Panc1 (cell line): ENCODE results near the gene LDB2. TPM values are rescaled to one million over a fixed set of nuclear protein-coding genes. Genes with fewer than 3 reads are reported as not detected.

Experiments used
- ATAC-seq: fragments of 200-7000 bp; cut with Tn5 transposase; 2 replicates; pipeline ENCODE4 v1.9.1; 2020; ENCODE audit warnings: mild to moderate bottlenecking, moderate library complexity
- BruUV-seq: library from RNA; stranded (reverse); fragments of 400-500 nt; replicated peaks from 2 replicates; lab custom pipeline; 2021; lab: Mats Ljungman, UMichigan
- CTCF ChIA-PET: fragments of 300-600 bp; sonication (Branson Sonifier 250); formaldehyde crosslinking; loops from one replicate; lab custom pipeline; 2022; ENCODE audit warnings: antibody characterized with exemption; lab: Charles Lee
- POLR2A ChIA-PET: fragments of 300-600 bp; sonication (Branson Sonifier 250); formaldehyde crosslinking; loops from one replicate; lab custom pipeline; 2022; ENCODE audit warnings: antibody characterized with exemption; lab: Charles Lee
- DNase-seq: peaks from one replicate; pipeline ENCODE4 v3.0.0-alpha.2; 2010; ENCODE audit warnings: low read depth, low spot score
- H3K27ac ChIP-seq: 2 replicates; pipeline ENCODE4 v1.5.1; 2011; ENCODE audit warnings: mild to moderate bottlenecking, low read length, inconsistent platforms
- H3K27me3 ChIP-seq: fragments of 200-500 bp; sonication (Bioruptor generic); 2 replicates; pipeline ENCODE4 v1.6.0; 2014; ENCODE audit warnings: low read length, inconsistent platforms; ENCODE audit not compliant: control insufficient read depth, insufficient read depth
- H3K36me3 ChIP-seq: fragments of 200-500 bp; sonication (Bioruptor generic); 2 replicates; pipeline ENCODE4 v1.5.1; 2014; ENCODE audit warnings: inconsistent platforms, mild to moderate bottlenecking, low read length, moderate library complexity; ENCODE audit not compliant: control insufficient read depth, insufficient read depth
- H3K4me1 ChIP-seq: 2 replicates; pipeline ENCODE4 v1.5.1; 2011; ENCODE audit warnings: inconsistent platforms, mild to moderate bottlenecking, low read length, moderate library complexity; ENCODE audit not compliant: control insufficient read depth, insufficient read depth
- H3K4me3 ChIP-seq, 2 experiments: 2 replicates each; pipeline ENCODE4 v1.5.1; 2011 to 2012; ENCODE audit warnings: low read depth in 2 of 2, low read length in 2 of 2, mild to moderate bottlenecking in 2 of 2, inconsistent platforms in 1 of 2, moderate library complexity in 1 of 2
- H3K9me3 ChIP-seq: fragments of 200-500 bp; sonication (Bioruptor generic); 2 replicates; pipeline ENCODE4 v1.5.1; 2014; ENCODE audit warnings: low read depth, mild to moderate bottlenecking, inconsistent platforms, low read length, moderate library complexity; ENCODE audit not compliant: control insufficient read depth, insufficient read depth
- CTCF ChIP-seq: fragments of 450-650 bp; IDR thresholded peaks from 2 replicates; pipeline ENCODE4 v1.5.1; 2017; ENCODE audit warnings: mild to moderate bottlenecking
- POLR2AphosphoS5 ChIP-seq: IDR thresholded peaks from 2 replicates; pipeline ENCODE4 v1.6.1; 2012; ENCODE audit warnings: mild to moderate bottlenecking, low read depth, low read length, moderate library complexity
- REST ChIP-seq, 2 experiments: IDR thresholded peaks; 2 replicates each; pipeline ENCODE4 v1.6.1; 2011 to 2012; ENCODE audit warnings: low read depth in 2 of 2, control low read depth in 1 of 2, low read length in 1 of 2, mild to moderate bottlenecking in 1 of 2, moderate library complexity in 1 of 2; ENCODE audit not compliant: insufficient read depth in 1 of 2
- SIN3A ChIP-seq: IDR thresholded peaks from 2 replicates; pipeline ENCODE4 v1.6.1; 2012; ENCODE audit warnings: low read depth, mild to moderate bottlenecking, low read length, moderate library complexity, borderline replicate concordance; ENCODE audit not compliant: insufficient read depth
- TCF7L2 ChIP-seq: IDR thresholded peaks from 2 replicates; pipeline ENCODE4 v1.6.1; 2011; ENCODE audit warnings: mild to moderate bottlenecking, low read depth, low read length, inconsistent platforms
- in situ Hi-C: cut with HindIII; loops from 2 replicates; pipeline ENCODE4 v1.10.0; 2016; ENCODE audit warnings: low sequenced_read_pairs, low pct_unique_long_range_greater_than_20kb
- intact Hi-C: fragments of 100-400 bp; cut with micrococcal nuclease; formaldehyde crosslinking; loops from one replicate; pipeline ENCODE4 v1.10.0; 2022; ENCODE audit not compliant: unreplicated experiment
- total RNA-seq: library from RNA; stranded (reverse); gene quantifications from one replicate; pipeline ENCODE4 v1.2.1, GENCODE V29; 2021; ENCODE audit not compliant: unreplicated experiment

LDB2 gene
- total RNA-seq, 1 experiment from 2014 or later: not detected

- no peak overlapping the region for H3K4me3 ChIP-seq
- H3K4me1 ChIP-seq: no peaks in the 10 kb centered on the region
- CTCF ChIA-PET: no interaction called here
- H3K36me3 ChIP-seq: no peaks in the 10 kb centered on the region
- TF ChIP-seq REST (IDR thresholded peaks at IDR 0.05; ENCODE audit: insufficient read depth in 1 of 2, low read depth in 2 of 2, low read length in 1 of 2) (no peak), SIN3A (no peak), POLR2AphosphoS5 (no peak), CTCF (no peak), TCF7L2 (no peak)
- DNase-seq (no peak), ATAC-seq (no peak)
- H3K27ac ChIP-seq: no peak overlapping the region
- POLR2A ChIA-PET: no interaction called here
- in situ Hi-C loops: no loop called here
- BruUV-seq: no TSS peak
- H3K9me3 ChIP-seq: no peaks in the 10 kb centered on the region
- no peaks in the 10 kb centered on the region for H3K27me3 ChIP-seq
- intact Hi-C loops: no loop called here
Observed at GRCh38 chr4:16812041-16812440, 86.4 kb downstream of the LDB2 start.

- H3K4me1 ChIP-seq: no peaks in the 10 kb centered on the region
- CTCF ChIA-PET: no interaction called here
Observed at GRCh38 chr4:16809943-16810342, 88.5 kb downstream of the LDB2 start.

More at GRCh38 chr4:16809943-16810342, 88.5 kb downstream of the LDB2 start:
- H3K27me3 ChIP-seq: no peaks in the 10 kb centered on the region
- DNase-seq (no peak), ATAC-seq (no peak)
- H3K4me3 ChIP-seq: no peak overlapping the region
- POLR2A ChIA-PET: no interaction called here
- H3K9me3 ChIP-seq: no peaks in the 10 kb centered on the region
- intact Hi-C loops: no loop called here
- no TSS peak for BruUV-seq
- H3K36me3 ChIP-seq: no peaks in the 10 kb centered on the region
- in situ Hi-C loops: no loop called here
- TF ChIP-seq REST (IDR thresholded peaks at IDR 0.05; ENCODE audit: insufficient read depth in 1 of 2, low read depth in 2 of 2, low read length in 1 of 2) (no peak), SIN3A (no peak), POLR2AphosphoS5 (no peak), CTCF (no peak), TCF7L2 (no peak)
- no peak overlapping the region for H3K27ac ChIP-seq
